HUES64 (cell line): ENCODE results near the gene WNT5A.

ENCODE experiments used
- H3K27ac ChIP-seq: 2 replicates; pipeline ENCODE4 v1.7.0; 2013; ENCODE audit warnings: low read depth, low read length, inconsistent platforms
- H3K27me3 ChIP-seq: 2 replicates; pipeline ENCODE4 v1.6.1; 2013; ENCODE audit warnings: mild to moderate bottlenecking, low read length; ENCODE audit not compliant: insufficient read depth
- H3K36me3 ChIP-seq: 2 replicates; pipeline ENCODE4 v1.6.1; 2013; ENCODE audit warnings: mild to moderate bottlenecking, low read length; ENCODE audit not compliant: insufficient read depth
- H3K4me1 ChIP-seq: 2 replicates; pipeline ENCODE4 v1.6.1; 2013; ENCODE audit warnings: mild to moderate bottlenecking, low read length, moderate library complexity; ENCODE audit not compliant: insufficient read depth
- H3K4me3 ChIP-seq: 2 replicates; pipeline ENCODE4 v1.5.1; 2013; ENCODE audit warnings: mild to moderate bottlenecking, low read length, moderate library complexity
- H3K9ac ChIP-seq: 2 replicates; pipeline ENCODE4 v1.6.1; 2013; ENCODE audit warnings: mild to moderate bottlenecking, low read depth, low read length
- H3K9me3 ChIP-seq: 2 replicates; pipeline ENCODE4 v1.6.1; 2013; ENCODE audit warnings: low read depth, low read length; ENCODE audit not compliant: insufficient read depth
- WGBS: fragments of 150-250, 120-280 bp; methylation state at CpG from one replicate; pipeline ENCODE4 v1.1.7; 2013; ENCODE audit warnings: missing lambda C conversion rate; 5-methylcytosine and 5-hydroxymethylcytosine counted together

Gene WNT5A

DNA sequence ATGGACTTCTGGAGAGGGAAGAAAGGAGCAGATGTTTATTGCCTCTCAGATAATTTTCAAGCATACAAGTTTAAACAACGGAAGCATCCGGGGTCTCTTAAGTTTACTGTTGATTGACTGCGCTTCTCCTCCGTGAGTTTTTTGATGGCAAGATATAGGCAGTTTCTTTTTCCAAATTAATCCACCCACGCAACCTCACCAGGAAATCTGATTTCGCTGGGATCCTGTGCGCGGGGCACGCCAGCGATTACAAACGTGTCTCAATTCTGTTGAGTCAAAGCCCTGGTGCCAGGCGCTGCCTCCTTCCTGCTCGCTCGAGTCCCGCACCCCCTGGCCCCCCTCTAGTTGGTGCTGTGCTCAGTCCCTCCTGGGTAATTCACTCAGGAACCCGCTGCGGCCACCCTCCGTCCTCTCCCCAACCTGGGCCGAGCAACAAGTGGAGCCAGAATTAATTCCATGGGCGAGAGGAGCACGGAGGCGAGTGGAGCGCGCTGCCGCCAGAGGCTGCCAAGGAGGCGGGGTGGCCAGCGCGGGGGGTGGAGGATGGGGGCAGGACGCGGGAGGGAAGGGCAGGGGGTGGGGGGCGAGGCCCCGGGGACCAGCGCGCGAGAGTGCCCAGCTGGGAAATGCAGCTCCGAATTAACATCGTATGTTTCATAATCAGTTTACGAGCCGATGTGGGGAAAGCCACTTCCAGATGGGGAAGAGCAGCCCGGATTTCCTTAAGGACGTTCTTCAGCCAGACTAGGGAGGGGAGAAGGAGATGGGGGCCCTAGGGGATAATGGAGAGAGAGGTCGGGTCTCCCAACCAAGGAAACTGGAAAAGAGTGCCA is 6.0 kb downstream of the WNT5A start:
- no peak overlapping the region for H3K27ac ChIP-seq
- WGBS: 7% methylated on average over 41 of the region's 42 CpGs
- H3K9ac ChIP-seq: peak overlapping the region; percentile 28; the same call in 1 of the 2 replicates
- H3K27me3 ChIP-seq: peaks cover 68% of the 10 kb centered on the region
- H3K36me3 ChIP-seq: 0 out of 2 replicates have a peak, but pooled peaks cover 3% of the 10 kb centered on the region
- H3K9me3 ChIP-seq: no peaks in the 10 kb centered on the region
- peaks cover 16% of the 10 kb centered on the region; the same call in 1 of the 2 replicates for H3K4me1 ChIP-seq
- H3K4me3 ChIP-seq: peak overlapping the region; percentile 47

DNA sequence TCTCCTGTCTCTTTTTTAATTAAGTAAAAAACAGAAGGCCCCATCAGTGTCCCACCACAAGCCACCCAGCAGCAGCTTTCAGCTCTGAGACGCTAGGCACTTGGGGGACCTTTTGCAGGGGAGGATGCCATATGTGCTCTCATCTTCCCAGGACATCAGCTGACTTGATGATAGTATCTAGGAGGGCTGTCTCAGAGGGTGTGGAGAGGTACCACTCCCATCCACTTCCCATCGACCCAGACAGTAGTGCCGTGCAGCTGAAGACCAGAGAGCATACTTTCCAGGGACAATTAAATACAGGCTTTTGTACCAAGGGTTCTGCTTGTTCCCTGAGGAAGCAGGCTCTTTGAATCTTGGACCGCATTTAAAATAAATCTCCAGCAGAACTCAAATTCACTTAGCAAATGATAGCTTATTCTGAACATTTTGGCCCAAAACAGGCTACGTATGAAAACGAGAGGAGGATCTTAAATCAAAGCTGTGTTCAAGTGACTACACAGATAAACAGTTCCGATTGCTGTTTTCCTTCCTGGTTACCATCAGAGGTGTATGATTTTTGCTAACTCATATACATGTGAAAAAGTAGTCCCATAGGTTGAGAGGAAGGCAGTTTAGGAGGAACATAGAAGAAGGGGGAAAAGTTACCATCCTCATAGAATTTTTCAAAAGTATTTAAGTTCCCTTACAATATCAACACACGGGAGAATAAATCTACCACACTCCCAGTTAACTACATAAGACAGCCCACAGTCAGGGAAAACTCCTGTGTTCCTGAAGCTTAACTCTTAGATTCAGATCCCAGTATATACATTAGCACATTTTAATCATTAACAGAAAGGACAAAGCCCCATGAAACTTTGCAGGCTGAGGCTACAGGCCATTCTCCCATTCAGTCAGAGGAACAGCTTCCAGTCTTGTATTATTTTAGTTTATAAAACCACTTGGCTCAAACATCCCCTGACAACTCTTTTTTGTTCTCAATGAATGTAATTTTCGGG is 9.5 kb downstream of the WNT5A start:
- Histone ChIP-seq H3K27me3 (peaks cover 50% of the 10 kb centered on the region), H3K9ac (no peak overlapping the region), H3K9me3 (no peaks in the 10 kb centered on the region), H3K4me3 (no peak overlapping the region), H3K27ac (no peak overlapping the region), H3K36me3 (0 out of 2 replicates have a peak, but pooled peaks cover 3% of the 10 kb centered on the region), H3K4me1 (peaks cover 8% of the 10 kb centered on the region; the same call in 1 of the 2 replicates)
- 93% methylated on average over 9 of the region's 9 CpGs for WGBS

DNA sequence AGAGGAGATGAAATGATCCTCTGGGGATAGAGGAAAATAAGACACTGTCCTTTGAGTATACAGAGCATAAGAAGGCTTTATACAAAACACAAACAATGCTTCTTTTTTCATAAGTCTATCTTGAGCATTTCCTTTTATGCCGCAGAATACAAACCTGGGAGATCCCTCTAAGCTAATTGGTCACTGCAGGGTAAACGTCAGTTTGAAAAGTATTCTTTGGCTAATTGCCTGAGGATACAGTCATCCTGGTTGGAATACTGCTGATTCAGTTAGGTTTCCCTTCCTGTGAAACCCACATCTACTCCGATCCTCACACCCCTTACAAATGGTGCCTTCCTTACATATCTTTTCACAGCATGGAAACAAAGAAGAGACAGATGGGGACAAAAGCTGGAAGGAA is 10.6 kb downstream of the WNT5A start:
- Histone ChIP-seq H3K9me3 (no peaks in the 10 kb centered on the region), H3K27ac (no peak overlapping the region), H3K4me3 (no peak overlapping the region), H3K27me3 (peaks cover 39% of the 10 kb centered on the region), H3K4me1 (peaks cover 8% of the 10 kb centered on the region; the same call in 1 of the 2 replicates), H3K36me3 (0 out of 2 replicates have a peak, but pooled peaks cover 3% of the 10 kb centered on the region), H3K9ac (no peak overlapping the region)
- 76% methylated on average over 3 of the region's 3 CpGs for WGBS

DNA sequence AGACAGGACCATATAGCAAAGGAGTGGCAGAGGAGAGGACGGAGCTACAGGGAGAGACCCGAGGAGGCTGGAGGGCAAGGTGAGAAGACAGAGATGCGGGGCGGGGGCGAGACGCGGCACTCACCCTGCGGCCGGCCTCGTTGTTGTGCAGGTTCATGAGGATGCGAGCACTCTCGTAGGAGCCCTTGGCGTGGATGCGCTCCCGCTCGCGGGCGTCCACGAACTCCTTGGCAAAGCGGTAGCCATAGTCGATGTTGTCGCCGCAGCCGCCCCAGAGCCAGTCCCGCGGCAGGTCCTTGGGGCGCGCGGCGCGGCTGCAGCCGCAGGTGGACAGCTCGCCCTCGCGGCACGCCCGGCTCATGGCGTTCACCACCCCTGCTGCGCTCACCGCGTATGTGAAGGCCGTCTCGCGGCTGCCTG is 12.9 kb downstream of the WNT5A start:
- Histone ChIP-seq H3K4me3 (peak overlapping the region; percentile 37; the same call in 1 of the 2 replicates), H3K36me3 (0 out of 2 replicates have a peak, but pooled peaks cover 3% of the 10 kb centered on the region), H3K27ac (no peak overlapping the region), H3K4me1 (0 out of 2 replicates have a peak, but pooled peaks cover 1% of the 10 kb centered on the region), H3K27me3 (peaks cover 16% of the 10 kb centered on the region), H3K9ac (no peak overlapping the region), H3K9me3 (no peaks in the 10 kb centered on the region)
- WGBS: 96% methylated on average over 44 of the region's 44 CpGs

DNA sequence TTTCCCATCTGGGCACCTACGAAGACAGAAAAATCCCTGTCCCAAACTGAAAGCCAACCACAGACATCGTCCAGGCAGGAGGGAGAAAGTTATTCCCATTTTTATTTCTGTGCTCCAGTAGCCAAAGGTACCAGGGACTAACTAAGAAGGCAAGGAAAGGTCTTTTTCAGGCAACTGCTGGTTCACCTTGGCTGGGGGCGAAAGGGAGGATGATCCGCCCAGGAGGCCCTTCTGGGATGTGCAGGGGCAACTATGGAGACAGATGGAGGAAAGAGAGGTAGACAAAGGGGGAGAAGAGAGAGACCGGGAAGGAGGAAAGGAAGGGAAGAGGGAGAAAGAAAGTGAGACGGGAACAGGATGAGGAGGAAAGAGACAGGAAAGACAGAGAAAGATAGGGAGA is 13.3 kb downstream of the WNT5A start:
- Histone ChIP-seq H3K36me3 (0 out of 2 replicates have a peak, but pooled peaks cover under 1% of the 10 kb centered on the region), H3K27me3 (peaks cover 12% of the 10 kb centered on the region), H3K4me1 (peaks cover 6% of the 10 kb centered on the region; the same call in 1 of the 2 replicates), H3K9me3 (no peaks in the 10 kb centered on the region), H3K9ac (no peak overlapping the region), H3K27ac (no peak overlapping the region), H3K4me3 (peak overlapping the region; percentile 37; the same call in 1 of the 2 replicates)
- WGBS: 95% methylated on average over 6 of the region's 6 CpGs

DNA sequence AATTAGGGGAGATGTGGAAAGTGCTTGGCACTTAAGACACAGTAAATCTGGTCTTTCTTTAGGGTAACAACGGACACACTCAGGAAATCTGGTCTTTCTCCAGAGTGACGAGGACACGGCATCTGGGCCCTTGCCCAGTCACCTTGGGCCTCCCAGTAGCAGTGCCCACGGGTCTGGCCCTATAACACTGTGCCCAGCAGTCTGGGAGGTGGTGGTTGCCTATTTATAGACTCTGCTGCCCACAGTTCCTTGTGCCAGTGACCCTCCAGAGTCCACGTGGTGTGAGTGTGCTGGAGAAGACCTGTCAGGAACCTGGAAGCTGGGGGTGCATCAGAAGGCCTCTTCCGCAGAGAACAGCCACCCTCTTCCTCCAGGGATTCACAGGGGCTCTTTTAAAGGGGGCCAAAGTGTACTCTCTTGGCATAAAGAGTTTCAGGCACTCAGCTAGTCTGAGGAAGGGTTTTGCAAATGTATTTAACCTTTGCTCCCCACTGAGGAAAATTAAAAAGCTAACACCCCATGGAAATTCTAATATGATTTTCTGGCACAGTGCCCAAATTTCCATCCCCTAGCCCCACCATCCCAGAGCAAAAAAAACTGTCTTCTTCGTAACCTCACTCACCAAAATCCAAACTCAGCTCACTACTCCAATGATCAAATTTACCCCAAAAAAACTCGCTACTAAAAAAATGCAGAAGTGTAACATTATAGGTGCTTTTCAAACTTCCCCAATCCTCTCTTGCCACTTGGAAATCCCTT is 15.4 kb downstream of the WNT5A start:
- Histone ChIP-seq H3K4me3 (no peak overlapping the region), H3K9me3 (no peaks in the 10 kb centered on the region), H3K36me3 (no peaks in the 10 kb centered on the region), H3K4me1 (peaks cover 8% of the 10 kb centered on the region; the same call in 1 of the 2 replicates), H3K27ac (no peak overlapping the region), H3K27me3 (peaks cover 12% of the 10 kb centered on the region; the same call in 1 of the 2 replicates), H3K9ac (no peak overlapping the region)
- WGBS: 92% methylated on average over 8 of the region's 8 CpGs

DNA sequence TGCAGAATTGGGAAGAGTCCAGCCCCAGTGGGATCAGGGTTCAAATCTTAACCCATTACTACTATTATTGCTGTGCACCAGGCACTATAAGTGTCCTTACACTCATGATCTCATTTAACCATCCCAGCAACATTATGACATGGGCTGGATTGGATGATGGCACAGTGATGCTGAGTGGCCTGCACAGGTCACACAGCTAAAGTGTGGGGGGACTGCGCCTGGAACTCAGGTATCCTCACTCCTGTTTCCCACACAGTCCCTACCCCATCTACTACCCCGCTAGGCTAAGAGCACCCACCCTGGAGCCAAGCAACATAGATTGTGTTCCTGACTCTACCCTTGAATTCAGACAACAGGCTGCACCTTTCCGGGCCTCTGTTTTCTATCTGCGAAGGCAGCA is 16.0 kb downstream of the WNT5A start:
- H3K27ac ChIP-seq: no peak overlapping the region
- 98% methylated on average over 4 of the region's 4 CpGs for WGBS
- H3K4me3 ChIP-seq: no peak overlapping the region
- H3K9me3 ChIP-seq: no peaks in the 10 kb centered on the region
- peaks cover 12% of the 10 kb centered on the region; the same call in 1 of the 2 replicates for H3K27me3 ChIP-seq
- H3K4me1 ChIP-seq: peaks cover 8% of the 10 kb centered on the region; the same call in 1 of the 2 replicates
- no peak overlapping the region for H3K9ac ChIP-seq
- H3K36me3 ChIP-seq: no peaks in the 10 kb centered on the region

DNA sequence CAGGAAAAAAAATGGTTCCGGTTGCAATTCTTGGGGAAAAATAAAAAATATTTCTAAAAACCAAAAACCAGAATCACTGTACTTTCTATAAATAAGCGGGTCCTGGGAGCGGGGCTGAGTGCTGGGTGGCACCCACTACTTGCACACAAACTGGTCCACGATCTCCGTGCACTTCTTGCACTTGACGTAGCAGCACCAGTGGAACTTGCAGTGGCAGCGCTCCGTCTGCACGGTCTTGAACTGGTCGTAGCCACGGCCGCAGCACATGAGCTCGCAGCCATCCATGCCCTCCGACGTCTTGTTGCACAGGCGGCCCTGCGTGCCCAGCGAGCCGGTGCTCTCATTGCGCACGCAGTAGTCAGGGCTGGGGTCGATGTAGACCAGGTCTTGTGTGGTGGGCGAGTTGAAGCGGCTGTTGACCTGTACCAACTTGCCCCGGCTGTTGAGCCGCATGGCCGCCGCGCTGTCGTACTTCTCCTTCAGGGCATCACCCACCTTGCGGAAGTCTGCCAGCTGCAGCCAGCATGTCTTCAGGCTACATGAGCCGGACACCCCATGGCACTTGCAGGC is 17.1 kb downstream of the WNT5A start:
- H3K4me3 ChIP-seq: no peak overlapping the region
- no peaks in the 10 kb centered on the region for H3K9me3 ChIP-seq
- H3K4me1 ChIP-seq: peaks cover 8% of the 10 kb centered on the region; the same call in 1 of the 2 replicates
- no peak overlapping the region for H3K9ac ChIP-seq
- H3K27ac ChIP-seq: no peak overlapping the region
- no peaks in the 10 kb centered on the region for H3K36me3 ChIP-seq
- H3K27me3 ChIP-seq: peaks cover 12% of the 10 kb centered on the region; the same call in 1 of the 2 replicates
- WGBS: 97% methylated on average over 31 of the region's 32 CpGs

DNA sequence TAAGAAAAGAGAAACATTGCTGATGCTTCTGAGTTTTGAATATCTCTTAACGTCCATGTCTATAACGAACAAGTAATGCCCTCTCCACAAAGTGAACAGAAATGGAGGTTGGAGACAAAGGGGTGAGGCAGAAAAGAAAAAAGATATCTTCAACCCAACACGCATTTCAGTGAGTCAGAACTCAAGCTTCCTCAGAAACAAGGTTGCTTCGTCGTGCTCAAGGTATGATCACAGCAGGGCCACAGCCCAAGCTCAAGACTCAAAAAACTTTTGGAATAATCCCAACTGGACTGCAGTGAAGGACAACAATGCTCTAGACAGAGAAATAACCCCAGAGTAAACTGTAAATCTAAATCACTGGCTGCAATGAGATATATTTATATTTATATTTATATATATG is 18.9 kb downstream of the WNT5A start:
- Histone ChIP-seq H3K4me1 (peaks cover 8% of the 10 kb centered on the region; the same call in 1 of the 2 replicates), H3K27ac (no peak overlapping the region), H3K4me3 (no peak overlapping the region), H3K27me3 (peaks cover 1% of the 10 kb centered on the region; the same call in 1 of the 2 replicates), H3K9ac (no peak overlapping the region), H3K36me3 (no peaks in the 10 kb centered on the region), H3K9me3 (no peaks in the 10 kb centered on the region)
- 89% methylated on average over 5 of the region's 5 CpGs for WGBS

DNA sequence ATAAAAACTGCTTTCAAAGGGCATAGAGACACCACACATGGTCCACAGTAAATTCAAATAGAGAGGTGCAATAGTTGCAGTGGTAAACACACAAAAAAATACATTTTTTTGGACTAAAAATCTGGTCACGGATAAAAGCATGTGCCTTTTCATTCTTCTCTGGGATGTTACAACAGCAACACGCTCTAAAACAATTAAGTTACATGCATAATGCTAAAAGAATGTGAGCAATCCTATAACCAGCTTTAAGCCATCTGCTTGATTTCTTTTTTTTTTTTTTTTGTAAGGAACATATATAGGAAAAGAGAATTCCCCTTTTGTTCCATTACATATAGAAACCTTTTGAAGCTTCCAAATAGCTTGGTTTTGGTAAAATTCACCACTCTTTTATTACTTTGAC is 20.0 kb downstream of the WNT5A start:
- no peak overlapping the region for H3K9ac ChIP-seq
- 100% methylated on average over 2 of the region's 2 CpGs for WGBS
- H3K4me3 ChIP-seq: no peak overlapping the region
- H3K27me3 ChIP-seq: no peaks in the 10 kb centered on the region
- peaks cover 8% of the 10 kb centered on the region; the same call in 1 of the 2 replicates for H3K4me1 ChIP-seq
- no peaks in the 10 kb centered on the region for H3K9me3 ChIP-seq
- no peaks in the 10 kb centered on the region for H3K36me3 ChIP-seq
- H3K27ac ChIP-seq: no peak overlapping the region
